GM10266 (cell line): ENCODE data around the gene CD99.

Source experiments
- DNase-seq: peaks from one replicate; pipeline ENCODE4 v3.0.0; 2012; ENCODE audit errors: extremely low spot score
- CTCF ChIP-seq: IDR thresholded peaks from 2 replicates; pipeline ENCODE4 v1.5.1; 2012; ENCODE audit warnings: mild to moderate bottlenecking, low read depth; ENCODE audit not compliant: control insufficient read depth, insufficient read depth; ENCODE audit errors: missing control alignments

The CD99 gene

GRCh38 chrX:2710041-2710840 lies 19.1 kb downstream of the CD99 start:
- no peak for DNase-seq
- TF ChIP-seq CTCF = no peak

GRCh38 chrX:2711441-2711840 lies 20.3 kb downstream of the CD99 start:
- DNase-seq = no peak

GRCh38 chrX:2712428-2712827 lies 21.3 kb downstream of the CD99 start:
- no peak for DNase-seq
- no peak for TF ChIP-seq CTCF

More at GRCh38 chrX:2711441-2711840, 20.3 kb downstream of the CD99 start:
- no peak for TF ChIP-seq CTCF

- TF ChIP-seq CTCF = no peak
- no peak for DNase-seq
These were observed 22.1 kb downstream of the CD99 start for GRCh38 chrX:2712890-2713840.

- DNase-seq = no peak
- no peak for TF ChIP-seq CTCF
These were observed 23.5 kb downstream of the CD99 start for GRCh38 chrX:2714551-2714950.

GRCh38 chrX:2715066-2715600 lies 24.0 kb downstream of the CD99 start:
- no peak for DNase-seq

More at GRCh38 chrX:2715066-2715600, 24.0 kb downstream of the CD99 start:
- no peak for TF ChIP-seq CTCF
